IMR-90 (cell line): ENCODE data around the gene CEP68. TPM values are rescaled to one million over a fixed set of nuclear protein-coding genes. Genes with fewer than 3 reads are reported as not detected.

ENCODE experiments used
- ATAC-seq: fragments of 200-7000 bp; cut with Tn5 transposase; 2 replicates; pipeline ENCODE4 v1.9.1; 2020; ENCODE audit warnings: low read depth, mild to moderate bottlenecking, moderate library complexity
- BruUV-seq: library from RNA; stranded (reverse); fragments of 400-500 nt; replicated peaks from 2 replicates; lab custom pipeline; 2021; lab: Mats Ljungman, UMichigan
- CTCF ChIA-PET: fragments of 300-600 bp; formaldehyde crosslinking; extraction: SDS; loops from one replicate; lab custom pipeline; 2021; ENCODE audit warnings: antibody characterized with exemption; lab: Yijun Ruan, JAX
- POLR2A ChIA-PET: fragments of 300-600 bp; sonication (Branson Sonifier 250); formaldehyde crosslinking; loops from one replicate; lab custom pipeline; 2022; ENCODE audit warnings: antibody characterized with exemption; ENCODE audit not compliant: unreplicated experiment; lab: Charles Lee
- DNase-seq: peaks from one replicate; pipeline ENCODE4 v3.0.0; 2013
- H2AFZ ChIP-seq: replicated peaks from 2 replicates; pipeline ENCODE3; 2013; ENCODE audit warnings: low read length, mild to moderate bottlenecking; ENCODE audit not compliant: poor library complexity
- H2AK5ac ChIP-seq: 2 replicates; pipeline ENCODE4 v1.6.1; 2013; ENCODE audit warnings: low read depth, low read length, inconsistent platforms
- H2AK9ac ChIP-seq: replicated peaks from 2 replicates; pipeline ENCODE3; 2013; ENCODE audit warnings: mild to moderate bottlenecking, low read depth, low read length, moderate library complexity; ENCODE audit not compliant: poor library complexity
- H2BK120ac ChIP-seq: 2 replicates; pipeline ENCODE4 v1.6.1; 2013; ENCODE audit warnings: low read depth, low read length, inconsistent platforms
- H2BK15ac ChIP-seq: 3 replicates; pipeline ENCODE4 v1.6.1; 2013; ENCODE audit warnings: low read depth, low read length, inconsistent platforms
- H2BK20ac ChIP-seq: 2 replicates; pipeline ENCODE4 v1.6.1; 2013; ENCODE audit warnings: low read depth, mild to moderate bottlenecking, inconsistent platforms, low read length, moderate library complexity
- H2BK5ac ChIP-seq: 2 replicates; pipeline ENCODE4 v1.6.1; 2013; ENCODE audit warnings: mild to moderate bottlenecking, low read depth, low read length, inconsistent platforms; ENCODE audit not compliant: poor library complexity, severe bottlenecking
- H3K14ac ChIP-seq: replicated peaks from 2 replicates; pipeline ENCODE4 v1.6.1; 2013; ENCODE audit warnings: low read depth, low read length, inconsistent platforms
- H3K18ac ChIP-seq: 2 replicates; pipeline ENCODE4 v1.6.1; 2013; ENCODE audit warnings: low read depth, low read length, control low read depth
- H3K23ac ChIP-seq: 2 replicates; pipeline ENCODE4 v1.6.1; 2013; ENCODE audit warnings: low read depth, low read length, inconsistent platforms
- H3K27ac ChIP-seq: 2 replicates; pipeline ENCODE4 v1.5.1; 2013; ENCODE audit warnings: mild to moderate bottlenecking, control low read depth, low read length; ENCODE audit not compliant: insufficient read depth
- H3K27me3 ChIP-seq: 2 replicates; pipeline ENCODE4 v1.6.1; 2013; ENCODE audit warnings: low read length; ENCODE audit not compliant: control insufficient read depth, insufficient read depth
- H3K36me3 ChIP-seq: 2 replicates; pipeline ENCODE4 v1.6.1; 2013; ENCODE audit warnings: low read length, mixed read lengths; ENCODE audit not compliant: control insufficient read depth, insufficient read depth
- H3K4ac ChIP-seq: 2 replicates; pipeline ENCODE4 v1.6.1; 2013; ENCODE audit warnings: low read depth, low read length, inconsistent platforms
- H3K4me1 ChIP-seq: 2 replicates; pipeline ENCODE4 v1.6.1; 2013; ENCODE audit warnings: low read length, mixed read lengths; ENCODE audit not compliant: control insufficient read depth, insufficient read depth
- H3K4me2 ChIP-seq: 2 replicates; pipeline ENCODE4 v1.6.1; 2013; ENCODE audit warnings: low read depth, mild to moderate bottlenecking, control low read depth, low read length, moderate library complexity
- H3K4me3 ChIP-seq: 2 replicates; pipeline ENCODE4 v1.5.1; 2013; ENCODE audit warnings: low read depth, mild to moderate bottlenecking, control low read depth, low read length, moderate library complexity; ENCODE audit not compliant: insufficient read depth
- H3K56ac ChIP-seq: 2 replicates; pipeline ENCODE4 v1.6.1; 2013; ENCODE audit warnings: low read length, inconsistent platforms; ENCODE audit not compliant: insufficient read depth; ENCODE audit errors: extremely low read depth
- H3K79me1 ChIP-seq, 2 experiments: 2 replicates each; pipeline ENCODE4 v1.6.1; 2013; ENCODE audit warnings: low read length in 2 of 2, inconsistent platforms in 1 of 2, low read depth in 1 of 2
- H3K9ac ChIP-seq: 2 replicates; pipeline ENCODE4 v1.6.1; 2013; ENCODE audit warnings: low read depth, low read length, control low read depth
- H3K9me1 ChIP-seq: 2 replicates; pipeline ENCODE4 v1.6.1; 2013; ENCODE audit warnings: low read length, inconsistent platforms; ENCODE audit not compliant: insufficient read depth
- H3K9me3 ChIP-seq: 2 replicates; pipeline ENCODE4 v1.6.1; 2013; ENCODE audit warnings: low read length; ENCODE audit not compliant: control insufficient read depth, insufficient read depth
- H4K20me1 ChIP-seq: 2 replicates; pipeline ENCODE4 v1.6.1; 2013; ENCODE audit warnings: low read length, inconsistent platforms; ENCODE audit not compliant: insufficient read depth
- H4K5ac ChIP-seq: 2 replicates; pipeline ENCODE4 v1.6.1; 2013; ENCODE audit warnings: mild to moderate bottlenecking, low read depth, low read length, control low read depth
- H4K8ac ChIP-seq, 2 experiments: 2 replicates each; pipeline ENCODE4 v1.6.1; 2013; ENCODE audit warnings: low read depth in 2 of 2, low read length in 2 of 2, control low read depth in 1 of 2, inconsistent platforms in 1 of 2
- H4K91ac ChIP-seq: 2 replicates; pipeline ENCODE4 v1.6.1; 2013; ENCODE audit warnings: low read depth, low read length, inconsistent platforms; ENCODE audit not compliant: insufficient read depth
- BHLHE40 ChIP-seq: fragments of 150-350 bp; IDR thresholded peaks from 2 replicates; pipeline ENCODE4 v1.6.1; 2016; ENCODE audit warnings: mild to moderate bottlenecking, low read depth, low read length
- CEBPB ChIP-seq: IDR thresholded peaks from 2 replicates; pipeline ENCODE4 v1.6.1; 2012; ENCODE audit warnings: low read depth, low read length, improper control_type of control experiment
- CHD1 ChIP-seq: IDR thresholded peaks from 2 replicates; pipeline ENCODE4 v1.6.1; 2012; ENCODE audit warnings: low read depth, low read length, improper control_type of control experiment
- MAFK ChIP-seq: IDR thresholded peaks from 2 replicates; pipeline ENCODE4 v1.6.1; 2012; ENCODE audit warnings: low read depth, low read length, improper control_type of control experiment
- MAZ ChIP-seq: IDR thresholded peaks from 2 replicates; pipeline ENCODE4 v1.6.1; 2012; ENCODE audit warnings: low read depth, mild to moderate bottlenecking, low read length, improper control_type of control experiment, moderate library complexity, borderline replicate concordance
- MXI1 ChIP-seq: IDR thresholded peaks from 2 replicates; pipeline ENCODE4 v1.6.1; 2012; ENCODE audit warnings: low read depth, mild to moderate bottlenecking, low read length, moderate library complexity, borderline replicate concordance
- NFE2L2 ChIP-seq: fragments of 150-350 bp; IDR thresholded peaks from 2 replicates; pipeline ENCODE4 v1.6.1; 2016; ENCODE audit warnings: low read depth, mild to moderate bottlenecking, low read length
- POLR2A ChIP-seq: IDR thresholded peaks from 2 replicates; pipeline ENCODE4 v1.6.1; 2012; ENCODE audit warnings: mild to moderate bottlenecking, low read depth, low read length
- RAD21 ChIP-seq: IDR thresholded peaks from 2 replicates; pipeline ENCODE4 v1.6.1; 2012; ENCODE audit warnings: low read length, improper control_type of control experiment
- RCOR1 ChIP-seq: IDR thresholded peaks from 2 replicates; pipeline ENCODE4 v1.6.1; 2012; ENCODE audit warnings: mild to moderate bottlenecking, low read length, improper control_type of control experiment; ENCODE audit not compliant: insufficient replicate concordance
- RFX5 ChIP-seq: IDR thresholded peaks from 2 replicates; pipeline ENCODE4 v1.8.0; 2012; ENCODE audit warnings: low read depth, mild to moderate bottlenecking, low read length, moderate library complexity
- SMC3 ChIP-seq: fragments of 150-350 bp; IDR thresholded peaks from 2 replicates; pipeline ENCODE4 v1.6.1; 2016; ENCODE audit warnings: low read depth, mild to moderate bottlenecking, antibody characterized with exemption, low read length, moderate library complexity
- WGBS, 2 experiments: methylation state at CpG; one replicate each; pipeline versions ENCODE4 v1.1.5 to v1.1.7; 2013; ENCODE audit warnings: missing lambda C conversion rate in 2 of 2; ENCODE audit not compliant: insufficient read length in 1 of 2; ENCODE audit errors: extremely low coverage in 2 of 2; 5-methylcytosine and 5-hydroxymethylcytosine counted together
- dilution Hi-C: fragments of 300-500 bp; cut with HindIII; formaldehyde crosslinking; loops from one replicate; pipeline ENCODE4 v1.14.3; 2018; ENCODE audit warnings: low sequenced_read_pairs; ENCODE audit not compliant: unreplicated experiment
- in situ Hi-C: fragments of 300-500 bp; cut with MboI; formaldehyde crosslinking; loops from 3 replicates; pipeline ENCODE4 v1.14.3; 2019; ENCODE audit warnings: low sequenced_read_pairs, inconsistent platforms, mixed read lengths
- intact Hi-C: fragments of 100-400 bp; cut with micrococcal nuclease; formaldehyde crosslinking; loops from 2 replicates; pipeline ENCODE4 v1.10.0; 2022
- polyA plus RNA-seq, 3 experiments: library from polyadenylated mRNA; depleted of rRNA; stranded (reverse); fragments of >200 nt; gene quantifications; 2 replicates each; pipeline ENCODE4 v1.2.3, GENCODE V29; 2012; ENCODE audit warnings: low replicate concordance in 1 of 3
- total RNA-seq: library from RNA; depleted of rRNA; stranded (reverse); fragments of >200 nt; gene quantifications from 2 replicates; pipeline ENCODE4 v1.2.3, GENCODE V29; 2012
- TF ChIP-seq, protein P1 (sequence below): fragments of 150-350 bp; IDR thresholded peaks from 2 replicates; pipeline ENCODE4 v1.6.1; 2017; ENCODE audit warnings: mild to moderate bottlenecking, antibody characterized with exemption, low read length, low read depth
- TF ChIP-seq, protein P2 (sequence below): conservative IDR thresholded peaks from 2 replicates; pipeline ENCODE4 v1.5.1; 2012; ENCODE audit warnings: mild to moderate bottlenecking, low read depth, low read length, improper control_type of control experiment
- TF ChIP-seq, protein P3 (sequence below): fragments of 150-350 bp; IDR thresholded peaks from 2 replicates; pipeline ENCODE4 v1.6.1; 2016; ENCODE audit warnings: low read depth, mild to moderate bottlenecking, low read length, moderate library complexity, borderline replicate concordance

The CEP68 gene
- total and polyA plus RNA-seq, 2 of the 4 experiments (the other 2 are of a cell fraction): 5.5 to 5.6 TPM

DNA sequence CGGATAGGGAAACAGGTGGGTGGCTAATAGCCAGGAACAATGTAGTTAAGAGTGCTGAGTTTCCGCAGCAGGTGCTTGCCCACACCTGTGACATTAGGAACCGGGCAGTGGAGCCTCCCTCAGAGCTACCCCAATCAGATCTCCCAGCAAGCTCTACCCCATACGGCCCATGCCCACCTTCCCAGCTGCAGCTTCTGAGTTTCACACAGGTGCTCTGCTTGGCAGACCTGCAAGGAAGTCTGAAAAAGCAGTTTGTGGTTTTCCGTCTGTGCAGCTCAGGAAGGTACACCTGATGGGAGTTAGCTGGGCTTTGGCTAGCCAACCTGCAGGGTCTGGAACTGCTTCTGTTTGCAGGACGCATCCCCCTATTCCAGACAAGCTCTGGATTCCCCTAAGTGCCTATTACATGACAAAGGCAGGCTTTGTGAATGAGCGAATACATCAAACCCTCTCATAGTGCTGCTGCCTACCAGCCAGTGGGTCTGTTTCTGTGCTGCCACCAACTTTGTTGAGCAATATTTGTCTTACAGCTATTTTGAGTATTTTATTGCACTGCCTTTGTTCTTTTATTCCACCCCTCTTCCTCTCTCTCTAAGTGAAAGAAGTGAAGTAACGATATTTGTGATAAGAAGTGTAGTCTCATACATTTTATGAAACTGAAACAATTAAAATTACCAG is 24.7 kb upstream of the CEP68 start:
- no peak for ATAC-seq
- WGBS, 2 experiments: 50% methylated on average over 1 of the region's 8 CpGs; no CpG with 5 or more reads in 1 of the 2 experiments

More for the DNA sequence above, 24.7 kb upstream of the CEP68 start:
- Histone ChIP-seq H2AFZ (no peak overlapping the region), H3K9me1 (0 out of 2 replicates have a peak, but pooled peaks cover 3% of the 10 kb centered on the region), H3K9me3 (no peaks in the 10 kb centered on the region), H2AK5ac (no peak overlapping the region), H3K14ac (no peak overlapping the region), H3K4me1 (peaks cover 4% of the 10 kb centered on the region; the same call in 1 of the 2 replicates), H3K23ac (no peak overlapping the region), H4K91ac (no peak overlapping the region), H4K8ac (no peak overlapping the region), H4K5ac (no peak overlapping the region), H4K20me1 (no peaks in the 10 kb centered on the region), H3K4ac (no peak overlapping the region), H2AK9ac (no peak overlapping the region), H3K9ac (no peak overlapping the region), H3K4me2 (no peak overlapping the region), H2BK15ac (no peak overlapping the region), H3K27ac (no peak overlapping the region), H2BK5ac (no peak overlapping the region), H3K18ac (no peak overlapping the region), H3K56ac (no peak overlapping the region), H3K4me3 (no peak overlapping the region), H2BK20ac (no peak overlapping the region), H3K79me1 (no peaks in the 10 kb centered on the region), H2BK120ac (no peak overlapping the region), H3K36me3 (no peaks in the 10 kb centered on the region), H3K27me3 (peaks cover 3% of the 10 kb centered on the region)
- in situ Hi-C loops (loop anchor here (25.0 kb wide), 1 partner anchor 694 kb away; no protein-coding TSS in a partner anchor), intact Hi-C loops (no loop called here), dilution Hi-C loops (no loop called here)
- ChIA-PET CTCF (no interaction called here), POLR2A (no interaction called here)
- no peak for DNase-seq
- BruUV-seq: no TSS peak
- TF ChIP-seq CEBPB (no peak), NFE2L2 (no peak), MAZ (no peak), RFX5 (no peak), CHD1 (no peak), POLR2A (no peak), MXI1 (no peak), RCOR1 (no peak), SMC3 (no peak), MAFK (no peak), BHLHE40 (no peak), RAD21 (no peak)
- TF ChIP-seq, protein P1, sequence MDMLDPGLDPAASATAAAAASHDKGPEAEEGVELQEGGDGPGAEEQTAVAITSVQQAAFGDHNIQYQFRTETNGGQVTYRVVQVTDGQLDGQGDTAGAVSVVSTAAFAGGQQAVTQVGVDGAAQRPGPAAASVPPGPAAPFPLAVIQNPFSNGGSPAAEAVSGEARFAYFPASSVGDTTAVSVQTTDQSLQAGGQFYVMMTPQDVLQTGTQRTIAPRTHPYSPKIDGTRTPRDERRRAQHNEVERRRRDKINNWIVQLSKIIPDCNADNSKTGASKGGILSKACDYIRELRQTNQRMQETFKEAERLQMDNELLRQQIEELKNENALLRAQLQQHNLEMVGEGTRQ: no peak
- TF ChIP-seq, protein P2, sequence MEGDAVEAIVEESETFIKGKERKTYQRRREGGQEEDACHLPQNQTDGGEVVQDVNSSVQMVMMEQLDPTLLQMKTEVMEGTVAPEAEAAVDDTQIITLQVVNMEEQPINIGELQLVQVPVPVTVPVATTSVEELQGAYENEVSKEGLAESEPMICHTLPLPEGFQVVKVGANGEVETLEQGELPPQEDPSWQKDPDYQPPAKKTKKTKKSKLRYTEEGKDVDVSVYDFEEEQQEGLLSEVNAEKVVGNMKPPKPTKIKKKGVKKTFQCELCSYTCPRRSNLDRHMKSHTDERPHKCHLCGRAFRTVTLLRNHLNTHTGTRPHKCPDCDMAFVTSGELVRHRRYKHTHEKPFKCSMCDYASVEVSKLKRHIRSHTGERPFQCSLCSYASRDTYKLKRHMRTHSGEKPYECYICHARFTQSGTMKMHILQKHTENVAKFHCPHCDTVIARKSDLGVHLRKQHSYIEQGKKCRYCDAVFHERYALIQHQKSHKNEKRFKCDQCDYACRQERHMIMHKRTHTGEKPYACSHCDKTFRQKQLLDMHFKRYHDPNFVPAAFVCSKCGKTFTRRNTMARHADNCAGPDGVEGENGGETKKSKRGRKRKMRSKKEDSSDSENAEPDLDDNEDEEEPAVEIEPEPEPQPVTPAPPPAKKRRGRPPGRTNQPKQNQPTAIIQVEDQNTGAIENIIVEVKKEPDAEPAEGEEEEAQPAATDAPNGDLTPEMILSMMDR: no peak
- TF ChIP-seq, protein P3, sequence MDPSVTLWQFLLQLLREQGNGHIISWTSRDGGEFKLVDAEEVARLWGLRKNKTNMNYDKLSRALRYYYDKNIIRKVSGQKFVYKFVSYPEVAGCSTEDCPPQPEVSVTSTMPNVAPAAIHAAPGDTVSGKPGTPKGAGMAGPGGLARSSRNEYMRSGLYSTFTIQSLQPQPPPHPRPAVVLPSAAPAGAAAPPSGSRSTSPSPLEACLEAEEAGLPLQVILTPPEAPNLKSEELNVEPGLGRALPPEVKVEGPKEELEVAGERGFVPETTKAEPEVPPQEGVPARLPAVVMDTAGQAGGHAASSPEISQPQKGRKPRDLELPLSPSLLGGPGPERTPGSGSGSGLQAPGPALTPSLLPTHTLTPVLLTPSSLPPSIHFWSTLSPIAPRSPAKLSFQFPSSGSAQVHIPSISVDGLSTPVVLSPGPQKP: no peak
